ENCODE data around the gene EIF3F.

The EIF3F gene

DNA sequence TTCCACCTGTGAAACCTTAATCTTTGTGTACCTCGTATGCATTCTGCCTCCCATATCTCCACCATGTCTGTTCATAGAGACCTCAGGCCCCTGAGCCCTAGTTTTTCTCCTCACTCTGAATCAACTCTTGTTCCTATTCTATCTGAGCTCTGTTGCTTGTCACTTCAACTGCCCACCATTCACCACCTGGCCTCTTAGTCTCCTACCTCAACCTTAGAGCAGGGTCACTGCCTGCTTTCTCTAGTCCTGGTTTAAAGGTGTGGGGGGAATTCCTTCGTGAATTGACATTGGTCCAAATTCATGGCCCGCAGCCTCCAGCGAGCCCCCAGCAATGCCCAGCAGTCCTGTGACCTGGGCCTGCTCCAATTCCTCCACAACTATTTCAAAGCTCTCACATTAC is 54.4 kb downstream of the EIF3F start:
- no peaks in the 10 kb centered on the region for H3K36me3 ChIP-seq (ENCODE audit: control insufficient read depth, insufficient read depth, low read length)
- H3K27me3 ChIP-seq (ENCODE audit: control insufficient read depth, insufficient read depth, low read length), result no peaks in the 10 kb centered on the region
- no peak overlapping the region for H3K4me2 ChIP-seq (ENCODE audit: low read length)
- H2AFZ ChIP-seq, result no peak overlapping the region
- no peak overlapping the region for H3K9ac ChIP-seq
- TF ChIP-seq, protein P1, sequence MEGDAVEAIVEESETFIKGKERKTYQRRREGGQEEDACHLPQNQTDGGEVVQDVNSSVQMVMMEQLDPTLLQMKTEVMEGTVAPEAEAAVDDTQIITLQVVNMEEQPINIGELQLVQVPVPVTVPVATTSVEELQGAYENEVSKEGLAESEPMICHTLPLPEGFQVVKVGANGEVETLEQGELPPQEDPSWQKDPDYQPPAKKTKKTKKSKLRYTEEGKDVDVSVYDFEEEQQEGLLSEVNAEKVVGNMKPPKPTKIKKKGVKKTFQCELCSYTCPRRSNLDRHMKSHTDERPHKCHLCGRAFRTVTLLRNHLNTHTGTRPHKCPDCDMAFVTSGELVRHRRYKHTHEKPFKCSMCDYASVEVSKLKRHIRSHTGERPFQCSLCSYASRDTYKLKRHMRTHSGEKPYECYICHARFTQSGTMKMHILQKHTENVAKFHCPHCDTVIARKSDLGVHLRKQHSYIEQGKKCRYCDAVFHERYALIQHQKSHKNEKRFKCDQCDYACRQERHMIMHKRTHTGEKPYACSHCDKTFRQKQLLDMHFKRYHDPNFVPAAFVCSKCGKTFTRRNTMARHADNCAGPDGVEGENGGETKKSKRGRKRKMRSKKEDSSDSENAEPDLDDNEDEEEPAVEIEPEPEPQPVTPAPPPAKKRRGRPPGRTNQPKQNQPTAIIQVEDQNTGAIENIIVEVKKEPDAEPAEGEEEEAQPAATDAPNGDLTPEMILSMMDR (IDR thresholded peaks at IDR 0.05), result no peak
- H3K79me2 ChIP-seq, result no peaks in the 10 kb centered on the region
- no peak overlapping the region for H3K4me3 ChIP-seq (ENCODE audit: low read depth, low read length)
- no peak overlapping the region for H3K27ac ChIP-seq
- H3K9me3 ChIP-seq (ENCODE audit: control insufficient read depth, low read length), result no peaks in the 10 kb centered on the region
- peaks cover 2% of the 10 kb centered on the region for H3K4me1 ChIP-seq

DNA sequence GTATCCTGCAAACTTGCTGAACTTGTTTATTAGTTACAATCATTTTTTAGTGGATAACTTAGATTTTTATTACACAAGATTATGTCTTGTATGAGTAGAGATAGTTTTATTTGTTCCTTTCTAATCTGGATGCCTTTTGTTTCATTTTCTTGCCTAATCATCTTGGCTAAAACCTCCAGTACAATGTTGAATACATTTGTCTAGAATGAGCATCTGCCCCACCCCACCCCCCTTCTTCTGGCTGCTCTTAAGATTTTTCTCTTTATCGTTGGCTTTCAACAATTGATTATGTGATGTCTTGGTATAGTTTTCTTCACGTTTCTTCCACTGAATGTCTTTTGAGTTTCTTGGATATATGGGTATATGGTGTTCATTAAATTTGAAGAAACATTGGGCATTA is 56.6 kb downstream of the EIF3F start:
- H3K4me1 ChIP-seq, result peaks cover 2% of the 10 kb centered on the region
- no peak overlapping the region for H3K27ac ChIP-seq
- H3K27me3 ChIP-seq (ENCODE audit: control insufficient read depth, insufficient read depth, low read length), result no peaks in the 10 kb centered on the region
- H3K36me3 ChIP-seq (ENCODE audit: control insufficient read depth, insufficient read depth, low read length), result no peaks in the 10 kb centered on the region
- TF ChIP-seq, protein P1 (IDR thresholded peaks at IDR 0.05), result no peak
- H3K9ac ChIP-seq, result no peak overlapping the region
- no peaks in the 10 kb centered on the region for H3K9me3 ChIP-seq (ENCODE audit: control insufficient read depth, low read length)
- no peak overlapping the region for H3K4me2 ChIP-seq (ENCODE audit: low read length)
- H3K4me3 ChIP-seq (ENCODE audit: low read depth, low read length), result no peak overlapping the region
- H2AFZ ChIP-seq, result no peak overlapping the region
- H3K79me2 ChIP-seq, result no peaks in the 10 kb centered on the region

DNA sequence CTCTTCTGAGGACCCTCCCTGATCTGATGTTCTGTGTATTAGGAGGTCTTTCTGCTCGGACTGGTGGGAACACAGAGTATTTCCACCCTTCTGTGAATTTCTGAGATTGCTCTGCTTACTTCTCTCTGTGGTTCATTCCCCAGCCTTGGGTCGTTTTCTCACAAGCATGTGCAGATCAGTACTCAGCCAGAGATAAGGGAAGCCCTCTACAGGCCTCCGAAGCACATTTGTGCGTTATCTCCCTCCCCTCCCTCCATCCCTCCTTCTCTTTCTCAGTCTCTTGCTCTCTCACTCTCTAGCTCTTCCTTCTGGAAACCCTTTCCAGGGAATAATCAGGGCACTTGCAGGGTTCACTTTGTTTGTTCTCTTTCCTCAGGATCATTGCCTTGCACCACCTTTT is 58.7 kb downstream of the EIF3F start:
- Histone ChIP-seq H3K27me3 (ENCODE audit: control insufficient read depth, insufficient read depth, low read length) (no peaks in the 10 kb centered on the region), H3K4me1 (no peaks in the 10 kb centered on the region), H3K4me2 (ENCODE audit: low read length) (no peak overlapping the region), H3K9ac (no peak overlapping the region), H2AFZ (no peak overlapping the region), H3K36me3 (ENCODE audit: control insufficient read depth, insufficient read depth, low read length) (no peaks in the 10 kb centered on the region), H3K27ac (no peak overlapping the region), H3K4me3 (ENCODE audit: low read depth, low read length) (no peak overlapping the region), H3K79me2 (no peaks in the 10 kb centered on the region), H3K9me3 (ENCODE audit: control insufficient read depth, low read length) (no peaks in the 10 kb centered on the region)
- TF ChIP-seq, protein P1 (IDR thresholded peaks at IDR 0.05), result no peak

DNA sequence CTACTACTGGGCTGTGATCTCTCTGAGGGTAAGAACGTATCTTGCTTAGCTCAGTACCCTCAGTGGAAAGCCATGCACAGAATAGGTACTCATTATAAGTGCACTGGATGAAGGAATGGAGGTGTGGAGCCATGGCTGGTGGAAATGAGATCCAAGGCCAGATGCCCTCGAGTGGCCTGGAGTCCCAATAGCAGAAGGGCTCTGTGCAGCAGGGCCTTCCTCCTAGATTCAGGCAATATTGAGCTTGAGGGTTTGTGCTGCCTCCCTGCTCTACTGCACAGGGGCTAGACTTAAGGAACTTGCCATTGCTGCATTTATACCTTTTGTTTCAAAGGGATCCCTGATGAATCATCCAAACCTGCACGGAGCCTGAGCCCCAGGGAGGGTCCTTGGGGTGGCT is 60.2 kb downstream of the EIF3F start:
- no peaks in the 10 kb centered on the region for H3K36me3 ChIP-seq (ENCODE audit: control insufficient read depth, insufficient read depth, low read length)
- no peak overlapping the region for H3K9ac ChIP-seq
- no peak overlapping the region for H3K4me3 ChIP-seq (ENCODE audit: low read depth, low read length)
- no peak overlapping the region for H3K4me2 ChIP-seq (ENCODE audit: low read length)
- no peaks in the 10 kb centered on the region for H3K27me3 ChIP-seq (ENCODE audit: control insufficient read depth, insufficient read depth, low read length)
- no peaks in the 10 kb centered on the region for H3K4me1 ChIP-seq
- TF ChIP-seq, protein P1 (IDR thresholded peaks at IDR 0.05), result no peak
- H3K79me2 ChIP-seq, result no peaks in the 10 kb centered on the region
- no peaks in the 10 kb centered on the region for H3K9me3 ChIP-seq (ENCODE audit: control insufficient read depth, low read length)
- H3K27ac ChIP-seq, result no peak overlapping the region
- no peak overlapping the region for H2AFZ ChIP-seq

- Histone ChIP-seq H3K4me2 (ENCODE audit: low read length) (no peak overlapping the region), H3K27me3 (ENCODE audit: control insufficient read depth, insufficient read depth, low read length) (no peaks in the 10 kb centered on the region), H3K79me2 (no peaks in the 10 kb centered on the region), H3K9me3 (ENCODE audit: control insufficient read depth, low read length) (no peaks in the 10 kb centered on the region), H3K27ac (no peak overlapping the region), H2AFZ (no peak overlapping the region), H3K4me3 (ENCODE audit: low read depth, low read length) (no peak overlapping the region), H3K36me3 (ENCODE audit: control insufficient read depth, insufficient read depth, low read length) (no peaks in the 10 kb centered on the region), H3K9ac (no peak overlapping the region), H3K4me1 (no peaks in the 10 kb centered on the region)
- TF ChIP-seq, protein P1 (IDR thresholded peaks at IDR 0.05), result no peak
These were observed 61.9 kb downstream of the EIF3F start for GRCh38 chr11:8049084-8049483.
